DOHH2 (cell line): Measurements from ENCODE around the gene SCYGR6.

ENCODE experiments used
- CTCF ChIP-seq: fragments of 200-600 bp; sonication (generic); IDR thresholded peaks from one replicate; pipeline ENCODE4 v1.5.1; 2014; ENCODE audit warnings: antibody characterized with exemption, mild to moderate bottlenecking, low read depth, low read length; ENCODE audit not compliant: poor library complexity, severe bottlenecking
- EZH2phosphoT487 ChIP-seq: fragments of 200-600 bp; sonication (generic); IDR thresholded peaks from 2 replicates; pipeline ENCODE4 v1.6.1; 2017; ENCODE audit warnings: borderline replicate concordance, mild to moderate bottlenecking, antibody characterized with exemption, low read length, moderate library complexity, mixed read lengths

- TF ChIP-seq CTCF (no peak), EZH2phosphoT487 (no peak)
Observed at GRCh38 chr2:227719641-227720040, 4.9 kb downstream of the SCYGR6 start.
